Measurements from ENCODE around the gene CPNE7.
"Not testable (repeated sequence)": the region's sequence is repeated elsewhere in the genome, so short reads cannot be mapped to it uniquely, and the experiment has no call there.

CPNE7 gene

DNA sequence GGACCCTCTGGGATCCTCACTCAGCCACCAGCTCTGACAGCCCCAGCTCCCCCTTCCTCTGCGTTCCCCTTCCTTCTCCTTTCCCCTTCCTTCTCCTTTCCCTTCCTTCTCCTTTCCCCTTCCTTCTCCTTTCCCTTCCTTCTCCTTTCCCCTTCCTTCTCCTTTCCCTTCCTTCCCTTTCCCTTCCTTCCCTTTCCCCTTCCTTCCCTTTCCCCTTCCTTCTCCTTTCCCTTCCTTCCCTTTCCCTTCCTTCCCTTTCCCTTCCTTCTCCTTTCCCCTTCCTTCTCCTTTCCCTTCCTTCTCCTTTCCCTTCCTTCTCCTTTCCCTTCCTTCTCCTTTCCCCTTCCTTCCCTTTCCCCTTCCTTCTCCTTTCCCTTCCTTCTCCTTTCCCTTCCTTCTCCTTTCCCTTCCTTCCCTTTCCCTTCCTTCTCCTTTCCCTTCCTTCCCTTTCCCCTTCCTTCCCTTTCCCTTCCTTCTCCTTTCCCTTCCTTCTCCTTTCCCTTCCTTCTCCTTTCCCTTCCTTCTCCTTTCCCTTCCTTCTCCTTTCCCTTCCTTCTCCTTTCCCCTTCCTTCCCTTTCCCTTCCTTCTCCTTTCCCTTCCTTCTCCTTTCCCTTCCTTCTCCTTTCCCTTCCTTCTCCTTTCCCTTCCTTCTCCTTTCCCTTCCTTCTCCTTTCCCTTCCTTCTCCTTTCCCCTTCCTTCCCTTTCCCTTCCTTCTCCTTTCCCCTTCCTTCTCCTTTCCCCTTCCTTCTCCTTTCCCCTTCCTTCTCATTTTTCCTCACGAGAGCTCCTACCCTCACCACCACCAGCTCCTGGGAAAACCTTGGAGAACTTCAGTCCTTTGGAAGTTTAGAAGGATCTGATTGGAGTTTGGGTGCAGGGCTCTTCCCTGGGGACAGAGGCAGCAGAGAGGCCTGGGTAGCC is 59.2 kb downstream of the CPNE7 start:
- DNase-seq, result not testable (repeated sequence)

DNA sequence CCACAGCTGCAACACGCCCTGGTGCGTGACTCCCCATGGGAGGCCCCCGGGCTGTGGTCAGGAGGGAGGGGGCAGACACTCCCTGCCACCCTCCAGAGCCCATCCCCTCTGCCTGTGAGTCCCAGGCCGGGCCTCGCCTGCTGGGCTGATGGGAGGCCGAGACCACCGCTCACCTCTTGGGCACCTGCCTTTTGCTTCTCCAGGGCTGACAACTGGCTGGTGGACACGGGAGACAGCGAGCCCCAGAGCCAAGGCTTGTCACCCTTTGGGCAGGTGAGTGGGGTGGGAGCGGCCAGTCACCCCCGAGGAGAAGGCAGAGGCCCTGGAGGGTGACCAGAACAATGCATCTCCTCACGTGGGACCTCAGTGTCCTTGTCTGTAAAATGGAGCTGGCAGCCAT is 61.1 kb downstream of the CPNE7 start:
- DNase-seq, result no peak

DNA sequence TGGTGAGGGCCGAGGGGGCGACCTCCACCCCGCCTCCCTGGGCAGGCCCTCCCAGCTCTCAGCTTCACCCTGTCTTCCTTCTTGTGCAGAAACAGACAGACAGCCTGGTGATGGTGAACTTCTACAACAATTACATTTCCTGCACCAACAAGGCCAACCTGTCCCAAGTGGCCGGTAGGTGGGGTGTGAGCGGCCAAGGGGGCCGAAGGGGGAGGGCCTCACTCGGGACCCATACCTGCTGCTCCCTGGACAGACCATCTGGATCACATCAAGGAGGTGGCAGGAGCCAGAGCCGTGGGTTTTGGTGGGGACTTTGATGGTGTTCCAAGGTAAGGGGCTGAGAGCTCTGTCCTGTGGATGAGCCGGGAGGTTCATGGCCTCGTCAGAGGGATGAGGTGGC is 61.8 kb downstream of the CPNE7 start:
- DNase-seq, result no peak

DNA sequence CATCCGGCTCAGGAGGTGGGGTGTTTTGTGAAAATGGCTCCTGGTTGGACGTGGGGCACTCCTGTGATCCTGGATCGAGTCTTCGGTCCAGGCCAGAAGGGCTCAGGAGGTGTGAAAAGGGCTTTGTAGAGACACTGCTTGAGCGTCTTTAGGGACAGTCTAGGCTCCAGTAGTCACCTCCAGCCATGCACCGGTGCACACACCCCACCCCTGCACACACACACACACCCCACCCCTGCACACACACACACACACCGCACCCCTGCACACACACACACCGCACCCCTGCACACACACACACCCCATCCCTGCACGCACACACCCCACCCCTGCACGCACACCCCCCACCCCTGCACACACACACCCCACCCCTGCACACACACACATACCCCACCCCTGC is 62.9 kb downstream of the CPNE7 start:
- DNase-seq, result no peak

DNA sequence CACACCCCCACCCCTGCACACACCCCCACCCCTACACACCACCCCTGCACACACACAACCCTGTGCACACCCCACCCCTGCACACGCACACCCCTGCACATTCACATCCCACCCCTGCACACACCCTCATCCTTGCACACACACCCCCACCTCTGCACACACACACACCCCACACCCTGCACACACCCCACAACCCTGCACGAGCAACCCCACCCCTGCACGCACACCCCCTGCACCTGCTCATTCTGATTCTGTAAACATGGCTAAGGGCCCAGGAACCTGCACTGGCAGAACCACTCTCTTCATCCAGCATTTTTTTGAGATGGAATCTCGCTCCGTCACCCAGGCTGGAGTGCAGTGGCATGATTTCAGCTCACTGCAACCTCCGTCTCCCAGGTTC is 63.8 kb downstream of the CPNE7 start:
- DNase-seq, result no peak

DNA sequence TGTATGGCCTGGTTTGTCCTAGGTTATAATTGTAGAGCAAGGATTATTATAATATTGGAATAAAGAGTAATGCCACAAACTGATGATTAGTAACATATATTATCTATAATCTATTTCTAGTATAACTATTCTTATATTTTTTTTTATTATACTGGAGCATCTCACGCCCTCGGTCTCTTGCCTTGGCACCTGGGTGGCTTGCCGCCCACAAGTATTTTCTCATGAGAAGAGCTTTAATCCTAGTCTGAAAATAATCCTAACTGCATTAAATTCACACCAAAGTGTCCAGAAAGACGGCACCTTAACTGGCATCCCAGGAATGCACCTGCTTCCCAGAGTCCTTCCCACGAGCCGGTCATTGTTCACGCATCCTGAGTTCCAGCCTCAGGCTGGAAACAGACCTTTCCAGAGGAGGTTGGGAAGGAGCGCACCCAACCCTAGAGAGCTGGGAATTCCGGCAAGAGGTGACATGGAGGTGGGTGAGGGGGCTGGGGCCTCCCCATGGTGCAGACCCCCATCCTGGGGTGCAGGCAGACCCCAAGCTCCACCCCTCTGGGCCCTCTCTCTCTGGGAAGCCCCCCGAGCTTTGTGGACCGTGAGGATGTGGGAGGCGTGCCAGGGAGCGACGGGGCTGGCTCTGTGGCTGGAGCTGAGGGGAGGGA is 66.0 kb downstream of the CPNE7 start:
- DNase-seq, result no peak

DNA sequence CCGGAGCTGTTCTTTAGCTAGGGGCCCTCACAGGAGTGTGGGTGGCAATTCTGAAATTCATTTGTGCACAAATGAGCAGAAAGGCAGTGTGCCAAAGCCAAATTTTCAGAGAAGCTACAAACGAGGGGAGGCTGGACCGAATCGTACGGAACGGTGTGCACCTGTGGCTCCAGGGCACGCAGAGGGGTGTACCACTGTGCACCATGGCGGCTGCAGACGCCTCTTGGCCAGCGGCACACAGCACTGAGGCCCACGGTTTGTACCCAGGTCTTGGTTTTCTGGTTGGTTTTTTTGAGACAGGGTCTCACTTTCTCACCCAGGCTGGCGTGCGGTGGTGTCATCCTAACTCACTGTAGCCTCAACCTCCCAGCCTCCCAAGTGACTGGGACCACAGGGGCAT is 67.0 kb downstream of the CPNE7 start:
- DNase-seq, result no peak

DNA sequence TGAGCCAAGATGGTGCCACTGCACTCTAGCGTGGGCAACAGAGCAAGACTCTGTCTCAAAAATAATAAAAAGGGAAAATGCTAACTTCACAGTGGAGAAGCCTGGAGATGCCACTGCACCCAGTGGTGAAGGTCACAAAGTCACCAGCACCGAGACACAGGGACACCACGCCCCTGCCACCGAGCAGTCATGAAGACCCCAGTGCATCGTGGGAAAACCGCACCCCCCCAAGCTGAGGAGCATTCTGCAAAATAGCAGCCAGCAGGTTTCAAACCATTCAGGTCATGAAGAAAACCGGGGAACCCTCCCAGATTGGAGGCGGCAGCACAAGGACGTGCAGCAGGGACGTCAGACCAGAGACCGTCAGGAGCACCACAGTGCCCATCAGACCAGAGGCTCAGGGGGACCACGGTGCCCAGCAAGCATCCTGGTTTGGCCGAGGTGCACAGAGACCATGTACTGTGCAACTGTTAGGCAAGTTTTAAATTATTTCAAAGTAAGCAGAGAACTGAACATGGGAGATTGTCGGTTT is 68.3 kb downstream of the CPNE7 start:
- DNase-seq, result no peak

DNA sequence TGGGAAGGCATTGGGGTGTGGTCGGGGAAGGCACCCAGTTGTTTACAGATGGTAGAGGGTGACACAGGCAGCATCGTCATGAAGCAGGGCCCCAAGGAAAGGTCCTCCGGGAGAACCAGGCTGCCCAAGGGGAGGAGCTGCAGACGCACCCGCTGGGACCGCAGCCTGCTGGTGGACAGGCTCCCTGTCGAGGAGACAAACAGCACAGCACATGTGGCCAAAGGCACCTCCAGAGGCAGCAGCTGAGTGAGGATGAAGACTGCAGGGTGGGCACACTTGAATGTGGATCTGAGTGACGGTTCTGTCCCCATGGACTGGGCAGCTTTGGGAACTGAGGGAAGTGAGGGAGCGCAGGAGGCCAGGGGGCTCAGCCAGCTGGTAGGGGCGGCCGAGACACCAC is 69.6 kb downstream of the CPNE7 start:
- no peak for DNase-seq

DNA sequence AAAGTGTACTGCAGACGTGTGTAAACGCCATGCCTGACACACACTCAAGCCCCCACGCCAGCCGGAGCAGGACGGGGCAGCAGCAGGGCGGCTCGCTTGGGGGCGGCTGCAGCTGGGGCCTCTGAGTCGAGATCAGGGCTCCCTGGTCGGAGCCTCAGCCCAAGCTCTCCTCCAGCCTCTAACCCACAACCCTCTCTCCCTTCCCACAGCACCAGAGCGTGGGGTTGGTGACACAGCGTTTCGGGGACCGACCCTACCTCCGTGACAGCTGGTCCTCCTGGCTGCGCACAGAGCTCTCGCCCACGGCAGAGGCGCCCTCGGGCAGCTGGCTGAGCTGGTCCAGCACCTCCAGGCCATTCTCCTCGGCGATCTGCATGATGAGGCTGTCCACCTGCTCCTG is 70.7 kb downstream of the CPNE7 start:
- DNase-seq, result no peak
